Panc1 (cell line): ENCODE results near the gene TSPAN17.

ENCODE experiments used
- CTCF ChIP-seq: fragments of 450-650 bp; IDR thresholded peaks from 2 replicates; pipeline ENCODE4 v1.5.1; 2017; ENCODE audit warnings: mild to moderate bottlenecking
- POLR2AphosphoS5 ChIP-seq: IDR thresholded peaks from 2 replicates; pipeline ENCODE4 v1.6.1; 2012; ENCODE audit warnings: mild to moderate bottlenecking, low read depth, low read length, moderate library complexity
- TF ChIP-seq, protein P1 (sequence below), 2 experiments: IDR thresholded peaks; 2 replicates each; pipeline ENCODE4 v1.6.1; 2011 to 2012; ENCODE audit warnings: low read depth in 2 of 2, control low read depth in 1 of 2, low read length in 1 of 2, mild to moderate bottlenecking in 1 of 2, moderate library complexity in 1 of 2; ENCODE audit not compliant: insufficient read depth in 1 of 2

DNA sequence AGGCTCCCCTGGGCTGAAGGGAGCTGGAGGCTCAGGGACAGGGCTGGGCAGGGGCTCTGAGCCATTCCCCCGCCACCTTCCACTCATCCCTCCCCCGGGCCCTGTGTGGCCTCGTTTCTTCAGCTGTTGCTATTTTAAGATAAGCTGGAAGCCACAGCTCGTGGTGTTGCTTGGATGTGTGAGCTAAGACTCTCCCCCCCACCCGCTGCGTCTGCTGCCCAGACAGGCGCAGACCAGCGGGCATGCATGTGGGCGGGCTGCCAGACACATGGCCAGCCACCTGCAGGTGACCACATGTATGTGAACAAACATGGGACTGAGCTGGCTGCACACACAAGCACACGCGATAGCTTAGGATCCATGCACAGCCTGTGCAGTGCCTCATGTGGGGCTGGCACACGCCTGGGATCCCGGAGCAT, 25.6 kb upstream of the TSPAN17 start:
- TF ChIP-seq CTCF: no peak
- TF ChIP-seq, protein P1, sequence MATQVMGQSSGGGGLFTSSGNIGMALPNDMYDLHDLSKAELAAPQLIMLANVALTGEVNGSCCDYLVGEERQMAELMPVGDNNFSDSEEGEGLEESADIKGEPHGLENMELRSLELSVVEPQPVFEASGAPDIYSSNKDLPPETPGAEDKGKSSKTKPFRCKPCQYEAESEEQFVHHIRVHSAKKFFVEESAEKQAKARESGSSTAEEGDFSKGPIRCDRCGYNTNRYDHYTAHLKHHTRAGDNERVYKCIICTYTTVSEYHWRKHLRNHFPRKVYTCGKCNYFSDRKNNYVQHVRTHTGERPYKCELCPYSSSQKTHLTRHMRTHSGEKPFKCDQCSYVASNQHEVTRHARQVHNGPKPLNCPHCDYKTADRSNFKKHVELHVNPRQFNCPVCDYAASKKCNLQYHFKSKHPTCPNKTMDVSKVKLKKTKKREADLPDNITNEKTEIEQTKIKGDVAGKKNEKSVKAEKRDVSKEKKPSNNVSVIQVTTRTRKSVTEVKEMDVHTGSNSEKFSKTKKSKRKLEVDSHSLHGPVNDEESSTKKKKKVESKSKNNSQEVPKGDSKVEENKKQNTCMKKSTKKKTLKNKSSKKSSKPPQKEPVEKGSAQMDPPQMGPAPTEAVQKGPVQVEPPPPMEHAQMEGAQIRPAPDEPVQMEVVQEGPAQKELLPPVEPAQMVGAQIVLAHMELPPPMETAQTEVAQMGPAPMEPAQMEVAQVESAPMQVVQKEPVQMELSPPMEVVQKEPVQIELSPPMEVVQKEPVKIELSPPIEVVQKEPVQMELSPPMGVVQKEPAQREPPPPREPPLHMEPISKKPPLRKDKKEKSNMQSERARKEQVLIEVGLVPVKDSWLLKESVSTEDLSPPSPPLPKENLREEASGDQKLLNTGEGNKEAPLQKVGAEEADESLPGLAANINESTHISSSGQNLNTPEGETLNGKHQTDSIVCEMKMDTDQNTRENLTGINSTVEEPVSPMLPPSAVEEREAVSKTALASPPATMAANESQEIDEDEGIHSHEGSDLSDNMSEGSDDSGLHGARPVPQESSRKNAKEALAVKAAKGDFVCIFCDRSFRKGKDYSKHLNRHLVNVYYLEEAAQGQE (IDR thresholded peaks at IDR 0.05; ENCODE audit: insufficient read depth in 1 of 2, low read depth in 2 of 2, low read length in 1 of 2): no peak
- no peak for TF ChIP-seq POLR2AphosphoS5
